SK-N-SH (cell line): ENCODE results near the gene OLAH. TPM values are rescaled to one million over a fixed set of nuclear protein-coding genes. Genes with fewer than 3 reads are reported as not detected.

Experiments
- CTCF ChIA-PET: fragments of 300-600, 350-600 bp; formaldehyde crosslinking; extraction: SDS; loops from one replicate; lab custom pipeline; 2021; lab: Yijun Ruan, JAX
- POLR2A ChIA-PET: fragments of 350-600 bp; sonication (Branson Sonifier 250); formaldehyde crosslinking; extraction: SDS; loops from one replicate; lab custom pipeline; 2020; ENCODE audit warnings: antibody characterized with exemption, inconsistent platforms; lab: Yijun Ruan, JAX
- DNase-seq: peaks from one replicate; pipeline ENCODE4 v3.0.0; 2012
- H2AFZ ChIP-seq: fragments of 200-600 bp; sonication (generic); 2 replicates; pipeline ENCODE4 v1.8.1; 2016; ENCODE audit warnings: antibody characterized with exemption, mild to moderate bottlenecking, low read depth
- H3F3A ChIP-seq: fragments of 200-600 bp; sonication (generic); replicated peaks from 2 replicates; pipeline ENCODE3; 2016; ENCODE audit warnings: antibody characterized with exemption, mild to moderate bottlenecking; ENCODE audit not compliant: insufficient read depth
- H3K27ac ChIP-seq, 2 experiments: fragments of 200-500 bp in 1 of 2; fragments of 200-600 bp in 1 of 2; sonication (Bioruptor generic) in 1 of 2; sonication (generic), shearing (Covaris generic) in 1 of 2; 2 replicates each; pipeline versions ENCODE4 v1.5.1 to v1.6.1; 2014 to 2016; ENCODE audit warnings: low read depth in 2 of 2, inconsistent platforms in 1 of 2, low read length in 1 of 2, mild to moderate bottlenecking in 1 of 2, mixed read lengths in 1 of 2
- H3K27me3 ChIP-seq: fragments of 200-600 bp; sonication (generic), shearing (Covaris generic); 2 replicates; pipeline ENCODE4 v1.6.1; 2016; ENCODE audit warnings: mixed run types; ENCODE audit not compliant: insufficient read depth
- H3K36me3 ChIP-seq, 2 experiments: fragments of 200-500 bp in 1 of 2; fragments of 200-600 bp in 1 of 2; sonication (Bioruptor generic) in 1 of 2; sonication (generic) in 1 of 2; replicated peaks in 1 of 2; 2 replicates each; pipeline versions ENCODE3 to v1.5.1; 2014 to 2016; ENCODE audit warnings: low read length in 1 of 2, mild to moderate bottlenecking in 1 of 2; ENCODE audit not compliant: insufficient read depth in 2 of 2, control insufficient read depth in 1 of 2
- H3K4me1 ChIP-seq, 2 experiments: fragments of 200-500 bp in 1 of 2; fragments of 200-600 bp in 1 of 2; sonication (Bioruptor generic) in 1 of 2; sonication (generic), shearing (Covaris generic) in 1 of 2; 2 replicates each; pipeline versions ENCODE4 v1.5.1 to v1.6.1; 2014 to 2016; ENCODE audit warnings: low read depth in 1 of 2, low read length in 1 of 2, mixed run types in 1 of 2; ENCODE audit not compliant: insufficient read depth in 2 of 2, control insufficient read depth in 1 of 2
- H3K4me2 ChIP-seq: fragments of 200-600 bp; sonication (generic), shearing (Covaris generic); 2 replicates; pipeline ENCODE4 v1.6.1; 2017; ENCODE audit warnings: mixed run types
- H3K4me3 ChIP-seq, 2 experiments: fragments of 200-500 bp in 1 of 2; fragments of 200-600 bp in 1 of 2; sonication (Bioruptor generic) in 1 of 2; sonication (generic), shearing (Covaris generic) in 1 of 2; 2 replicates each; pipeline versions ENCODE4 v1.5.1 to v1.8.1; 2014 to 2016; ENCODE audit warnings: low read depth in 2 of 2, inconsistent platforms in 1 of 2, low read length in 1 of 2, mild to moderate bottlenecking in 1 of 2, mixed read lengths in 1 of 2, moderate library complexity in 1 of 2
- H3K79me2 ChIP-seq: fragments of 200-600 bp; sonication (generic); 2 replicates; pipeline ENCODE4 v1.8.1; 2017; ENCODE audit warnings: mild to moderate bottlenecking; ENCODE audit not compliant: insufficient read depth
- H3K9ac ChIP-seq: fragments of 200-600 bp; sonication (generic); 2 replicates; pipeline ENCODE4 v1.6.1; 2017; ENCODE audit warnings: mixed run types
- H3K9me2 ChIP-seq: fragments of 200-600 bp; sonication (generic); 2 replicates; pipeline ENCODE4 v1.6.1; 2017; ENCODE audit warnings: mixed run types
- H3K9me3 ChIP-seq: fragments of 200-600 bp; sonication (generic); 2 replicates; pipeline ENCODE4 v1.6.1; 2017; ENCODE audit warnings: mixed run types, mild to moderate bottlenecking, moderate library complexity
- H4K20me1 ChIP-seq: fragments of 200-600 bp; sonication (generic); 2 replicates; pipeline ENCODE4 v1.6.1; 2017; ENCODE audit warnings: mild to moderate bottlenecking, mixed run types; ENCODE audit not compliant: insufficient read depth
- CHD2 ChIP-seq: fragments of 150-350 bp; IDR thresholded peaks from 2 replicates; pipeline ENCODE4 v1.6.1; 2018; ENCODE audit warnings: low read length; ENCODE audit not compliant: partially characterized antibody
- EP300 ChIP-seq, 2 experiments: IDR thresholded peaks; 2 replicates each; pipeline versions ENCODE4 v1.4.0 to v1.6.1; 2012; ENCODE audit warnings: borderline replicate concordance in 1 of 2, low read depth in 1 of 2, low read length in 1 of 2
- FOSL2 ChIP-seq: IDR thresholded peaks from 2 replicates; pipeline ENCODE4 v1.4.0; 2012; ENCODE audit warnings: low read depth, mild to moderate bottlenecking, moderate library complexity, borderline replicate concordance
- FOXJ3 ChIP-seq: sonication (generic); formaldehyde crosslinking; IDR thresholded peaks from 2 replicates; pipeline ENCODE4 v1.5.1; 2020; ENCODE audit warnings: mild to moderate bottlenecking, missing genetic modification reagents
- GABPA ChIP-seq: IDR thresholded peaks from 2 replicates; pipeline ENCODE4 v1.4.0; 2012; ENCODE audit warnings: low read depth, mild to moderate bottlenecking
- GATA2 ChIP-seq: sonication (generic); formaldehyde crosslinking; IDR thresholded peaks from 2 replicates; pipeline ENCODE4 v1.5.0; 2020; ENCODE audit warnings: mild to moderate bottlenecking, missing genetic modification reagents
- MXI1 ChIP-seq: IDR thresholded peaks from 2 replicates; pipeline ENCODE4 v1.6.1; 2012; ENCODE audit warnings: mild to moderate bottlenecking, low read depth, low read length, improper control_type of control experiment
- NFIC ChIP-seq: IDR thresholded peaks from 2 replicates; pipeline ENCODE4 v1.4.0; 2012; ENCODE audit warnings: borderline replicate concordance
- NRF1 ChIP-seq: IDR thresholded peaks from 2 replicates; pipeline ENCODE4 v1.6.1; 2012; ENCODE audit warnings: low read depth, mild to moderate bottlenecking, low read length
- RAD21 ChIP-seq: IDR thresholded peaks from 2 replicates; pipeline ENCODE4 v1.6.1; 2012; ENCODE audit warnings: mild to moderate bottlenecking, low read length
- RCOR1 ChIP-seq: fragments of 150-350 bp; IDR thresholded peaks from 2 replicates; pipeline ENCODE4 v1.6.1; 2017; ENCODE audit warnings: antibody characterized with exemption, low read length
- RFX5 ChIP-seq: IDR thresholded peaks from 2 replicates; pipeline ENCODE4 v1.6.1; 2012; ENCODE audit warnings: mild to moderate bottlenecking, improper control_type of control experiment, low read length
- RXRA ChIP-seq: IDR thresholded peaks from 2 replicates; pipeline ENCODE4 v1.4.0; 2012; ENCODE audit warnings: low read depth, mild to moderate bottlenecking, borderline replicate concordance
- SMC3 ChIP-seq: IDR thresholded peaks from 2 replicates; pipeline ENCODE4 v1.6.1; 2012; ENCODE audit warnings: low read depth, low read length, improper control_type of control experiment
- TAF1 ChIP-seq: IDR thresholded peaks from 2 replicates; pipeline ENCODE4 v1.6.1; 2012; ENCODE audit warnings: low read depth, mild to moderate bottlenecking, low read length, moderate library complexity, borderline replicate concordance
- TCF12 ChIP-seq: IDR thresholded peaks from 2 replicates; pipeline ENCODE4 v1.4.0; 2012
- YY1 ChIP-seq: IDR thresholded peaks from 2 replicates; pipeline ENCODE4 v1.4.0; 2012; ENCODE audit warnings: low read depth, mild to moderate bottlenecking
- WGBS: methylation state at CpG from one replicate; pipeline ENCODE4 v1.1.6; 2017; ENCODE audit warnings: low lambda C conversion rate; 5-methylcytosine and 5-hydroxymethylcytosine counted together
- polyA plus RNA-seq, 3 experiments: library from polyadenylated mRNA; depleted of rRNA; stranded (reverse); fragments of >200 nt; gene quantifications; 2 replicates each; pipeline ENCODE4 v1.2.3, GENCODE V29; 2012
- TF ChIP-seq, protein P1 (sequence below): IDR thresholded peaks from 2 replicates; pipeline ENCODE4 v1.4.0; 2012; ENCODE audit warnings: low read depth, borderline replicate concordance
- TF ChIP-seq, protein P2 (sequence below): IDR thresholded peaks from 2 replicates; pipeline ENCODE4 v1.4.0; 2012; ENCODE audit warnings: low read depth
- TF ChIP-seq, protein P3 (sequence below): fragments of 150-350 bp; IDR thresholded peaks from 2 replicates; pipeline ENCODE4 v1.6.1; 2016; ENCODE audit warnings: mild to moderate bottlenecking, low read depth, low read length
- TF ChIP-seq, protein P4 (sequence below): IDR thresholded peaks from 2 replicates; pipeline ENCODE4 v1.6.1; 2012; ENCODE audit warnings: mild to moderate bottlenecking, low read depth, low read length, moderate library complexity
- TF ChIP-seq, protein P5 (sequence below): fragments of 150-350 bp; IDR thresholded peaks from 2 replicates; pipeline ENCODE4 v1.6.1; 2017; ENCODE audit warnings: antibody characterized with exemption, low read length, low read depth, borderline replicate concordance

OLAH gene
- polyA plus RNA-seq, 1 of the 3 experiments (the other 2 are of a cell fraction), result not detected

DNA sequence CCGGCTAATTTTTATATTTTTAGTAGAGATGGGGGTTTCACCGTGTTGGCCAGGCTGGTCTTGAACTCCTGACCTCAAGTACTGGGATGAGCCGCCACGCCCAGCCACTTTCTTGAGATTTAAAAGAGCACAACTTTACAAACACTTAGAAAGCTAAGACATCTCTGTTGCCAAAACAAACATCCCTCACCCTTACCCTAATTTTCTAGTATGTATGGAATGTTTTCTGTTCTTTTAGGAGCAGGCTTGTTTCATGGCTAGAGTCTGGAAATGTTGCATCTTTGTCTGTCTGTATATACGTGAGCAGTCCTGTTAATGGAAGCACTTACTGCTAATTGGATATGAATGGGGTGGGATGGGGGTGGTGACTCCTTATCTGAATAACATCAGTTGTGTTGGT lies 2.9 kb downstream of the OLAH start:
- H3K27ac ChIP-seq, result no peak overlapping the region
- POLR2A ChIA-PET, result no interaction called here

DNA sequence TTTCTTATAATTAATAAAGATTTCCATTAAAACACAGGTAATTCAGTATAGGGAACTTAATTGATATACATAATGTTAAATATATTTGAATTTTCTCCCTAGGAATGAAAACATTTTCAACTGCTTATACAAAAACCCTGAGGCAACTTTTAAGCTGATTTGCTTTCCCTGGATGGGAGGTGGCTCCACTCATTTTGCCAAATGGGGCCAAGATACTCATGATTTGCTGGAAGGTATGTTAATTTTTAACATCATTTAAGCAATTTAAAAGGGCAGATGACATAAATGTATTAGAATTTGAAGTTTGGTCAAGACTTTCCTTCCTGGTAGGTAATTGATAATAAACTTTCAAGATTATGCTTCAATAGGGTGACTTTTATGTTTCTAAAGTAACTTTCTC lies 5.8 kb downstream of the OLAH start:
- POLR2A ChIA-PET, result interaction anchor here (1.1 kb wide), 1 partner anchor 9 kb away, joined by 4 read pairs; no protein-coding TSS in a partner anchor

More for the DNA sequence above, 2.9 kb downstream of the OLAH start:
- no peak overlapping the region for H3K9ac ChIP-seq
- CTCF ChIA-PET, result no interaction called here
- WGBS, result 59% methylated on average over 5 of the region's 5 CpGs
- no peaks in the 10 kb centered on the region for H3K9me2 ChIP-seq
- H3K4me1 ChIP-seq, result no peaks in the 10 kb centered on the region
- DNase-seq, result no peak
- no peaks in the 10 kb centered on the region for H3K27me3 ChIP-seq
- H3F3A ChIP-seq, result no peaks in the 10 kb centered on the region
- no peak overlapping the region for H3K4me3 ChIP-seq
- no peak overlapping the region for H3K4me2 ChIP-seq
- no peaks in the 10 kb centered on the region for H3K79me2 ChIP-seq
- H2AFZ ChIP-seq, result no peak overlapping the region
- no peaks in the 10 kb centered on the region for H4K20me1 ChIP-seq
- no peaks in the 10 kb centered on the region for H3K9me3 ChIP-seq
- H3K36me3 ChIP-seq, result no peaks in the 10 kb centered on the region
- TF ChIP-seq NFIC (no peak), GABPA (no peak), CHD2 (no peak), RXRA (no peak), RAD21 (no peak), RFX5 (no peak), TCF12 (no peak), GATA2 (no peak), FOXJ3 (CRISPR knock-in tag) (no peak)
- TF ChIP-seq, protein P1, sequence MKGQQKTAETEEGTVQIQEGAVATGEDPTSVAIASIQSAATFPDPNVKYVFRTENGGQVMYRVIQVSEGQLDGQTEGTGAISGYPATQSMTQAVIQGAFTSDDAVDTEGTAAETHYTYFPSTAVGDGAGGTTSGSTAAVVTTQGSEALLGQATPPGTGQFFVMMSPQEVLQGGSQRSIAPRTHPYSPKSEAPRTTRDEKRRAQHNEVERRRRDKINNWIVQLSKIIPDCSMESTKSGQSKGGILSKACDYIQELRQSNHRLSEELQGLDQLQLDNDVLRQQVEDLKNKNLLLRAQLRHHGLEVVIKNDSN, result no peak
- TF ChIP-seq, protein P2, sequence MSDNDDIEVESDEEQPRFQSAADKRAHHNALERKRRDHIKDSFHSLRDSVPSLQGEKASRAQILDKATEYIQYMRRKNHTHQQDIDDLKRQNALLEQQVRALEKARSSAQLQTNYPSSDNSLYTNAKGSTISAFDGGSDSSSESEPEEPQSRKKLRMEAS, result no peak
- TF ChIP-seq, protein P3, sequence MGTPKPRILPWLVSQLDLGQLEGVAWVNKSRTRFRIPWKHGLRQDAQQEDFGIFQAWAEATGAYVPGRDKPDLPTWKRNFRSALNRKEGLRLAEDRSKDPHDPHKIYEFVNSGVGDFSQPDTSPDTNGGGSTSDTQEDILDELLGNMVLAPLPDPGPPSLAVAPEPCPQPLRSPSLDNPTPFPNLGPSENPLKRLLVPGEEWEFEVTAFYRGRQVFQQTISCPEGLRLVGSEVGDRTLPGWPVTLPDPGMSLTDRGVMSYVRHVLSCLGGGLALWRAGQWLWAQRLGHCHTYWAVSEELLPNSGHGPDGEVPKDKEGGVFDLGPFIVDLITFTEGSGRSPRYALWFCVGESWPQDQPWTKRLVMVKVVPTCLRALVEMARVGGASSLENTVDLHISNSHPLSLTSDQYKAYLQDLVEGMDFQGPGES, result no peak
- TF ChIP-seq, protein P4, sequence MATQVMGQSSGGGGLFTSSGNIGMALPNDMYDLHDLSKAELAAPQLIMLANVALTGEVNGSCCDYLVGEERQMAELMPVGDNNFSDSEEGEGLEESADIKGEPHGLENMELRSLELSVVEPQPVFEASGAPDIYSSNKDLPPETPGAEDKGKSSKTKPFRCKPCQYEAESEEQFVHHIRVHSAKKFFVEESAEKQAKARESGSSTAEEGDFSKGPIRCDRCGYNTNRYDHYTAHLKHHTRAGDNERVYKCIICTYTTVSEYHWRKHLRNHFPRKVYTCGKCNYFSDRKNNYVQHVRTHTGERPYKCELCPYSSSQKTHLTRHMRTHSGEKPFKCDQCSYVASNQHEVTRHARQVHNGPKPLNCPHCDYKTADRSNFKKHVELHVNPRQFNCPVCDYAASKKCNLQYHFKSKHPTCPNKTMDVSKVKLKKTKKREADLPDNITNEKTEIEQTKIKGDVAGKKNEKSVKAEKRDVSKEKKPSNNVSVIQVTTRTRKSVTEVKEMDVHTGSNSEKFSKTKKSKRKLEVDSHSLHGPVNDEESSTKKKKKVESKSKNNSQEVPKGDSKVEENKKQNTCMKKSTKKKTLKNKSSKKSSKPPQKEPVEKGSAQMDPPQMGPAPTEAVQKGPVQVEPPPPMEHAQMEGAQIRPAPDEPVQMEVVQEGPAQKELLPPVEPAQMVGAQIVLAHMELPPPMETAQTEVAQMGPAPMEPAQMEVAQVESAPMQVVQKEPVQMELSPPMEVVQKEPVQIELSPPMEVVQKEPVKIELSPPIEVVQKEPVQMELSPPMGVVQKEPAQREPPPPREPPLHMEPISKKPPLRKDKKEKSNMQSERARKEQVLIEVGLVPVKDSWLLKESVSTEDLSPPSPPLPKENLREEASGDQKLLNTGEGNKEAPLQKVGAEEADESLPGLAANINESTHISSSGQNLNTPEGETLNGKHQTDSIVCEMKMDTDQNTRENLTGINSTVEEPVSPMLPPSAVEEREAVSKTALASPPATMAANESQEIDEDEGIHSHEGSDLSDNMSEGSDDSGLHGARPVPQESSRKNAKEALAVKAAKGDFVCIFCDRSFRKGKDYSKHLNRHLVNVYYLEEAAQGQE, result no peak
- TF ChIP-seq, all 33 proteins: peak for 0

More for the DNA sequence above, 5.8 kb downstream of the OLAH start:
- TF ChIP-seq, protein P5, sequence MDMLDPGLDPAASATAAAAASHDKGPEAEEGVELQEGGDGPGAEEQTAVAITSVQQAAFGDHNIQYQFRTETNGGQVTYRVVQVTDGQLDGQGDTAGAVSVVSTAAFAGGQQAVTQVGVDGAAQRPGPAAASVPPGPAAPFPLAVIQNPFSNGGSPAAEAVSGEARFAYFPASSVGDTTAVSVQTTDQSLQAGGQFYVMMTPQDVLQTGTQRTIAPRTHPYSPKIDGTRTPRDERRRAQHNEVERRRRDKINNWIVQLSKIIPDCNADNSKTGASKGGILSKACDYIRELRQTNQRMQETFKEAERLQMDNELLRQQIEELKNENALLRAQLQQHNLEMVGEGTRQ, result no peak
- TF ChIP-seq GABPA (no peak), YY1 (no peak), EP300 (IDR thresholded peaks at IDR 0.05; ENCODE audit: borderline replicate concordance in 1 of 2, low read depth in 1 of 2, low read length in 1 of 2) (no peak), NRF1 (no peak), FOSL2 (no peak), TAF1 (no peak), RCOR1 (no peak), MXI1 (no peak), SMC3 (no peak)
- H3K9me2 ChIP-seq, result no peaks in the 10 kb centered on the region
- H3K27ac ChIP-seq, result no peak overlapping the region
- H3F3A ChIP-seq, result no peaks in the 10 kb centered on the region
- H3K36me3 ChIP-seq, result no peaks in the 10 kb centered on the region
- H2AFZ ChIP-seq, result no peak overlapping the region
- no peaks in the 10 kb centered on the region for H3K9me3 ChIP-seq
- H3K27me3 ChIP-seq, result no peaks in the 10 kb centered on the region
- H3K79me2 ChIP-seq, result no peaks in the 10 kb centered on the region
- no peaks in the 10 kb centered on the region for H3K4me1 ChIP-seq
- H3K4me2 ChIP-seq, result no peak overlapping the region
- no peak for DNase-seq
- CTCF ChIA-PET, result no interaction called here
- no peak overlapping the region for H3K9ac ChIP-seq
- no peaks in the 10 kb centered on the region for H4K20me1 ChIP-seq
- no peak overlapping the region for H3K4me3 ChIP-seq
